ENCODE data around the gene TMEM117. TPM values are rescaled to one million over a fixed set of nuclear protein-coding genes. Genes with fewer than 3 reads are reported as not detected.
"Not testable (repeated sequence)": the region's sequence is repeated elsewhere in the genome, so short reads cannot be mapped to it uniquely, and the experiment has no call there.

Gene TMEM117
- total RNA-seq, 2 donors from 2014 or later = 5.8 to 6.5 TPM

- DNase-seq (no peak), ATAC-seq (no peak)
- H3K36me3 Mint-ChIP-seq (ENCODE audit: low read depth) = no peaks in the 10 kb centered on the region
- no peak overlapping the region for H3K4me3 Mint-ChIP-seq
- no peak overlapping the region for H3K27ac Mint-ChIP-seq
- H3K9me3 ChIP-seq (ENCODE audit: control insufficient read depth, low read length, poor library complexity, severe bottlenecking) = no peaks in the 10 kb centered on the region
- H3K4me1 Mint-ChIP-seq = peaks cover 3% of the 10 kb centered on the region
- no peaks in the 10 kb centered on the region for H3K27me3 Mint-ChIP-seq
Measured at GRCh38 chr12:44157359-44157758, 321.5 kb downstream of the TMEM117 start.

GRCh38 chr12:44158746-44159145 is 322.9 kb downstream of the TMEM117 start:
- H3K9me3 ChIP-seq (ENCODE audit: control insufficient read depth, low read length, poor library complexity, severe bottlenecking) = no peaks in the 10 kb centered on the region
- no peak for DNase-seq
- Mint-ChIP-seq H3K36me3 (ENCODE audit: low read depth) (no peaks in the 10 kb centered on the region), H3K4me1 (peaks cover 3% of the 10 kb centered on the region), H3K4me3 (no peak overlapping the region), H3K27ac (no peak overlapping the region), H3K27me3 (no peaks in the 10 kb centered on the region)
- ATAC-seq = no peak

DNA sequence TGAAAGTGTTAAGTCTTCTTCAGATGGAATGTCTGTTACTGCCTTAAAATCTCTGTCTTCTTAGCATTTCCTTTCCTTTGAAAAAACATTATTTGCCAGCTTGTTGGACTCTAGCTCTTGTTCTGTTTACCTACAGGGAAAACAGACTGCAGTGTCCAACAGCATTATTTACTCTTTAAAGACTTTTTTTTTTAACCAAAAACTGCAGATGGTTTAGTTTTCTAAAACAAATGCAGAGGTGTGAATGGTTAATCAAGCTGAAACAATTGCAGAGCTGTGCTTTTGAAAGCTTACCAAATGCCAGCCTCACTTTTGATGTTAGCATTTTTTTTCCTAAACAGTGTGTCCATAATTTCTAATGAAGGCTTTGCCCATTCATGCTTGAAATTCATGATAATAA is 323.3 kb downstream of the TMEM117 start:
- Mint-ChIP-seq H3K27ac (no peak overlapping the region), H3K36me3 (ENCODE audit: low read depth) (no peaks in the 10 kb centered on the region), H3K27me3 (no peaks in the 10 kb centered on the region), H3K4me1 (peaks cover 3% of the 10 kb centered on the region), H3K4me3 (no peak overlapping the region)
- H3K9me3 ChIP-seq (ENCODE audit: control insufficient read depth, low read length, poor library complexity, severe bottlenecking) = no peaks in the 10 kb centered on the region
- DNase-seq (no peak), ATAC-seq (no peak)

DNA sequence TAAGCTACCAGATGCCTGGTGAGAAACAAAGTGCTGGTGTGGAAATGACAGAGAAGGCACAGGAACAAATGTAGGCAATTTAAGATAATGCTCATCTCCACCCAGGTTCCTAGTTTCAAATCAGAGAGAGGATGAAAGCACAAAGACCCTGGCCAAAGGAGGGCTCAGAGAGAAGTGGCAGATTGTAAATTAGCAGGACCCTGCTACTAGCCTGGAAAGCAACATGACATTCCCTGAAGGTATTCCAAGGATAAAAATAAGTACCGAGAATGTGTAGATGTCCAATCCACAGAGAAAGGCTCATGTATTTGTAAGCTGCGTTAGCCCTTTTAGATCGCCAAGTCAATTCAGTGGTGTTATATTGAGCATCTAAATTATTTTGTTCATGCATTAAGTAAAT is 324.0 kb downstream of the TMEM117 start:
- Mint-ChIP-seq H3K4me3 (no peak overlapping the region), H3K27me3 (no peaks in the 10 kb centered on the region), H3K27ac (no peak overlapping the region), H3K4me1 (peaks cover 3% of the 10 kb centered on the region), H3K36me3 (ENCODE audit: low read depth) (no peaks in the 10 kb centered on the region)
- H3K9me3 ChIP-seq (ENCODE audit: control insufficient read depth, low read length, poor library complexity, severe bottlenecking) = no peaks in the 10 kb centered on the region
- no peak for DNase-seq
- ATAC-seq = no peak

DNA sequence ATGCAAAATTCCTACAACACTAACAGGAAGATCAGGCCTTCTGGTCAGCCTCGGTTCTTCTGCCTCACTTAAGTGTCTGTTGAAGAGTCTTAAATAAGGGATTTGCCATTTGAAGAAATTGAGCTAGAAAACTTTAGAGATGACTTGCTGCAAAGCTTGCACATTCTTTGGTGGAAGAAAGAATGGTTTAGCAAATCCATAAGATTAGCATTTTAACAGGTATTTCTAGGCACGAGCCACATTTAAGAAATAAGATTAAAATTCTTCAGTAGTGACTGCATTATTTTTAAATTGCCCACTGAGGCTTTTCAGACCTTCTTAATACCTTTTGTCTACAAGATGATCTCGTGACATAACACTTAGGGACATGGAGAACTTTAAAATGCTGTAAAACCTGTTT is 327.1 kb downstream of the TMEM117 start:
- H3K9me3 ChIP-seq (ENCODE audit: control insufficient read depth, low read length, poor library complexity, severe bottlenecking) = no peaks in the 10 kb centered on the region
- DNase-seq (no peak), ATAC-seq (no peak)
- H3K27me3 Mint-ChIP-seq = no peaks in the 10 kb centered on the region
- H3K4me3 Mint-ChIP-seq = no peak overlapping the region
- H3K27ac Mint-ChIP-seq = no peak overlapping the region
- peaks cover 3% of the 10 kb centered on the region for H3K4me1 Mint-ChIP-seq
- H3K36me3 Mint-ChIP-seq (ENCODE audit: low read depth) = peaks cover 2% of the 10 kb centered on the region

DNA sequence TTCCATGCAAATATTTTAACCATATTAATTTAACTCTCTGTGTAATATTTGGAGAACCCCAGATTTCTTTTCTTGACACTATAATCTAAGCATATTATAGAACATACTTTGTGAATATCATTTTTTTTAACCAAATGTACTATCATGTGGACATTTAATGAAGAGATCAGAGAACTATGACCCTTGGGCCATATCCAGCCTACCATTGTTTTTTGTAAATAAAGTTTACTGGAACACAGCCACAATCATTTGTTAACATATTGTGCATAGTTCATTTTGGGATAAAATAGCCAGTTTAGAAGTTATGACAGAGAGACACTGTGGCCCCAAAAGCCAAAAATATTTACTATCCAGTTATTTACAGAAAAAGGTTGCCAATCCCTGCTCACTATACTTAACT is 338.2 kb downstream of the TMEM117 start:
- H3K36me3 Mint-ChIP-seq (ENCODE audit: low read depth) = no peaks in the 10 kb centered on the region
- ATAC-seq (no peak), DNase-seq (no peak)
- H3K27me3 Mint-ChIP-seq = no peaks in the 10 kb centered on the region
- no peak overlapping the region for H3K4me3 Mint-ChIP-seq
- no peaks in the 10 kb centered on the region for H3K9me3 ChIP-seq (ENCODE audit: control insufficient read depth, low read length, poor library complexity, severe bottlenecking)
- H3K4me1 Mint-ChIP-seq = no peaks in the 10 kb centered on the region
- H3K27ac Mint-ChIP-seq = no peak overlapping the region

GRCh38 chr12:44184499-44185206 is 348.8 kb downstream of the TMEM117 start:
- H3K4me1 Mint-ChIP-seq = peaks cover 2% of the 10 kb centered on the region
- H3K36me3 Mint-ChIP-seq (ENCODE audit: low read depth) = no peaks in the 10 kb centered on the region
- no peaks in the 10 kb centered on the region for H3K9me3 ChIP-seq (ENCODE audit: control insufficient read depth, low read length, poor library complexity, severe bottlenecking)
- no peak for DNase-seq
- no peaks in the 10 kb centered on the region for H3K27me3 Mint-ChIP-seq
- no peak for ATAC-seq
- no peak overlapping the region for H3K4me3 Mint-ChIP-seq
- no peak overlapping the region for H3K27ac Mint-ChIP-seq

GRCh38 chr12:44193281-44193680 is 357.4 kb downstream of the TMEM117 start:
- Mint-ChIP-seq H3K27me3 (no peaks in the 10 kb centered on the region), H3K4me1 (no peaks in the 10 kb centered on the region), H3K4me3 (no peak overlapping the region), H3K27ac (no peak overlapping the region), H3K36me3 (ENCODE audit: low read depth) (no peaks in the 10 kb centered on the region)
- ATAC-seq (no peak), DNase-seq (no peak)
- no peaks in the 10 kb centered on the region for H3K9me3 ChIP-seq (ENCODE audit: control insufficient read depth, low read length, poor library complexity, severe bottlenecking)

DNA sequence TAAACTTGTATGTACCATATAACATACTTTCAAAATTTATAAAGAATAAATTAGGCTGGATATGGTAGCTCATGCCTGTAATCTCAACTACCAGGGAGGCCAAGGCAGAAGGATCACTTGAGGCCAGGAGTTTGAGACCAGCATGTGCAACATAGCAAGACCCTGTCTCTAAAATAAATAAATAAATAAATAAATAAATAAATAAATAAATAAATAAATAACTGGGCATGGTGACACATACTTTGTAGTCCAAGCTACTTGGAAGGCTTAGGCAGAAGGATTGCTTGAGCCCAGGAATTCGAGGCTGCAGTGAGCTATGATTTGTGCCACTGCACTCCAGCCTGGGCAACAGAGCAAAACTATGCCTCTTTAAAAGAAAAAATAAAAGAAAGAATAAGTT is 359.8 kb downstream of the TMEM117 start:
- H3K4me1 Mint-ChIP-seq; H3K27ac Mint-ChIP-seq; H3K4me3 Mint-ChIP-seq; H3K9me3 ChIP-seq (ENCODE audit: control insufficient read depth, low read length, poor library complexity, severe bottlenecking); DNase-seq; ATAC-seq; H3K27me3 Mint-ChIP-seq; H3K36me3 Mint-ChIP-seq (ENCODE audit: low read depth): not testable (repeated sequence)

GRCh38 chr12:44206045-44206444 is 370.2 kb downstream of the TMEM117 start:
- no peak overlapping the region for H3K27ac Mint-ChIP-seq

DNA sequence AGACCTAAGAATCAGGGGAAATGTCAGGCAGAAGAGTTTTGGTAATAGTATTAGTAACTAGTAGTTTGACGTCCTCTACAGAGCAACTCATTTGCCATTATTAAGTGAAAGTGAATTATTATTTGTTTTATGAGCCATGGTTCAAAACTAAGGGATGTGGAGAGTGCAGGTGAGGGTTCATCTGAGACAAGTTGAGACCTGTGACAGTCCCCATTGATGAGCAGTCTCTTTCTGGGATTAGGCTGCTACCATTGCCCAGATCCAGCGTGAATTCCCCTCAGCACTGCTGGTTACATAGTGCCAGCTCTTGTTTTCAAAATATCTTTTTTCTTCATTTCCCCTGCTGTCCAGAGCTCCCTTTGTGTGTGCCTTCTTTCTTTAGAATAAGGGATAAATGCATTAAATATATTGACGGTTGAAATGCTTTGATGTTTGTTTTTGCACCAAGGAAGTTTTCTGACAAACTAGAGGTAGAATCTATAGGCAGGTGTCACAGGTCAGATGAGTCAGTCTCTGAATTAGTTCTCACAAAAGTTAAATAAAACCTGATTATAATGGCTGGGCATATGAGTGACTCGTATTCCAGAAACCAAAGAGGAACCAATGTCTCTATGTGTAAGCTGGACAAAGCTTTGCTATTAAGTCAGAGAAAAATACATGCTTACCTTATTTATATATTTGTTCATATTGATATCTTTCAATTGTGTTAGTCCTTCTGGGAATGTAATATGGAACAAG is 381.4 kb downstream of the TMEM117 start:
- Mint-ChIP-seq H3K27me3 (no peaks in the 10 kb centered on the region), H3K4me3 (no peak overlapping the region), H3K27ac (no peak overlapping the region), H3K36me3 (ENCODE audit: low read depth) (no peaks in the 10 kb centered on the region), H3K4me1 (no peaks in the 10 kb centered on the region)
- ATAC-seq (no peak), DNase-seq (no peak)
- no peaks in the 10 kb centered on the region for H3K9me3 ChIP-seq (ENCODE audit: control insufficient read depth, low read length, poor library complexity, severe bottlenecking)

More at GRCh38 chr12:44206045-44206444, 370.2 kb downstream of the TMEM117 start:
- H3K4me1 Mint-ChIP-seq = no peaks in the 10 kb centered on the region
- H3K36me3 Mint-ChIP-seq (ENCODE audit: low read depth) = peaks cover 3% of the 10 kb centered on the region
- no peaks in the 10 kb centered on the region for H3K27me3 Mint-ChIP-seq
- DNase-seq (no peak), ATAC-seq (no peak)
- no peak overlapping the region for H3K4me3 Mint-ChIP-seq
- H3K9me3 ChIP-seq (ENCODE audit: control insufficient read depth, low read length, poor library complexity, severe bottlenecking) = no peaks in the 10 kb centered on the region

DNA sequence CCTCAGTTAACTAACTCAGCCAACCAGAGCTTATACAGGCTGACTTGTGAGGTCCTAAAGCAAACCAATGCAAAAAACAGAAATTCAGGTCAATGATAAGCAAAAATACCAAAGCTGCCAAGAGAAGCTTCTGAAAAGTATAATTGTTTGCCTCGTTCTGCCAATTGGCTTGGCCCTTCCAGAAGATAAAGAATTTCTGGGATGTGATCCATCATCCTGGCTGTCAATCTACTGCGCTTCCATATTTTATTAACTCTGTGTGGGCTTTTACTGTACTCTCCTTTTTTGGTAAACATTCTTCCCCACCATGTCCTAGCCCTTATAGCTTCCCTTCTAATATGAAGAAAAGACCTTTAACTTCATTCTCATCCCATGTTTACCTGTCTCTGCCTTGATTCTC is 387.9 kb downstream of the TMEM117 start:
- Mint-ChIP-seq H3K4me1 (no peaks in the 10 kb centered on the region), H3K36me3 (ENCODE audit: low read depth) (peaks cover 2% of the 10 kb centered on the region), H3K27me3 (no peaks in the 10 kb centered on the region), H3K4me3 (no peak overlapping the region), H3K27ac (no peak overlapping the region)
- no peak for ATAC-seq
- DNase-seq = no peak
- H3K9me3 ChIP-seq (ENCODE audit: control insufficient read depth, low read length, poor library complexity, severe bottlenecking) = no peaks in the 10 kb centered on the region

DNA sequence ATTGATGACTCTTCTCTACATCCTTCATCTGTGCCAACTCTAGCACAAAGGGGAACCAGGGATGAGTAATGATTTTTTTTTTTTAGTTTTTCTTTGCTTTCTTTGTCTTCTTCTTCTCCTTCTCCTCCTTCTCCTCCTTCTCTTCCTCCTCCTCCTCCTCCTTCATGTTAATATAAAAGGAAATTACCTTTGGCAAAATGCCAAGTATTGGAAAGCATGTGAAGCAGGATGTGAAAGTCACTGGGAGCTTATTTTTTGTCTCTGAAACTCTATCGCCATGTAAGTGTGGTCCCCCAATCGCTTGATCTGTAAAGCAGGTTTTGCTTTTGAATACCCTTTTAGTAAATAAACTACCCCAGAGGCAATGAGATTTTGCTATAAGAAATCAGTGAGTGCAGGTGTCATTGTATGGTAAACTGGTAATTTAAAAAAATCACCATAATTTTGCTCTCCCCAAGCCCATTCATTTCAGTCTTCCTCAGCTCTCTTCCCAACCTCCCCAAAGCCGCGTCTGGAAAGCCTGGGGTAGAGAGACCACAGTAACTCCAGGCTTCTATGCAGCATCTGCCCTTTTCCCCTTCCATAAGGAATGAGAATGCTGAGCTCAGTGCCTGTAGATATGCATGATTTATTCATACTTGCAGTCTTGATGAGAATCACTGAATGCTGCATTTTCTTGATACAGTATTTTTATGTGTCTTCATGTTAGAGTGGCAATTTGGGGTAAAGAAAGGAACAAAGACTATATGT is 388.7 kb downstream of the TMEM117 start:
- Mint-ChIP-seq H3K4me3 (no peak overlapping the region), H3K27me3 (no peaks in the 10 kb centered on the region), H3K27ac (no peak overlapping the region), H3K4me1 (no peaks in the 10 kb centered on the region), H3K36me3 (ENCODE audit: low read depth) (peaks cover 2% of the 10 kb centered on the region)
- no peak for ATAC-seq
- H3K9me3 ChIP-seq (ENCODE audit: control insufficient read depth, low read length, poor library complexity, severe bottlenecking) = no peaks in the 10 kb centered on the region
- DNase-seq = no peak
